Daoy (cell line): ENCODE data around the gene EPHB1. TPM values are rescaled to one million over a fixed set of nuclear protein-coding genes. Genes with fewer than 3 reads are reported as not detected.

Experiments used
- DNase-seq: peaks from one replicate; pipeline ENCODE4 v3.0.0-alpha.2; 2015; ENCODE audit warnings: low read depth
- total RNA-seq: library from RNA; depleted of rRNA; stranded (reverse); fragments of >200 nt; shearing (Covaris generic); gene quantifications from 2 replicates; pipeline ENCODE4 v1.2.3, GENCODE V29; 2014; rRNA removed

Gene EPHB1
- total RNA-seq, 1 experiment from 2014 or later, result 2.5 TPM

DNA sequence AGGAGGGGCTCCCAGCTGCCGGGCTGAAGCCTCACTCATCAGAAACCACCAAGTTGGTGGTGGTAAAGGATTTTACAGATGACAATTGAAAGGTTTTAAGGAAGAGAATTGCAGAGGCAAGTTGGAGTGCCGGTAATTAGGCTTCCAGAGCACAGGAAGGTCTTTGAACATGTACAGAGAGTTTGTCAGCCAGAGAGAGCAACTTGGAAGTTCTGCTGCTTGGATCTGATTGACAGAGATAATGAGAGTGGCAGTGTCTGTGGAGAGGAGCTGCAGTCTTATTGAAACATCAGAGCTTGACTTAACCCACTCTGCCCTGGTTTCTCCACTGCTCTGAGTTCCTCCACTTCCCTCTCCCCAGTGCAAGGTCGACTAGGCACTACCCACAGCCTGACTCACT, 448.6 kb downstream of the EPHB1 start:
- DNase-seq, result no peak

DNA sequence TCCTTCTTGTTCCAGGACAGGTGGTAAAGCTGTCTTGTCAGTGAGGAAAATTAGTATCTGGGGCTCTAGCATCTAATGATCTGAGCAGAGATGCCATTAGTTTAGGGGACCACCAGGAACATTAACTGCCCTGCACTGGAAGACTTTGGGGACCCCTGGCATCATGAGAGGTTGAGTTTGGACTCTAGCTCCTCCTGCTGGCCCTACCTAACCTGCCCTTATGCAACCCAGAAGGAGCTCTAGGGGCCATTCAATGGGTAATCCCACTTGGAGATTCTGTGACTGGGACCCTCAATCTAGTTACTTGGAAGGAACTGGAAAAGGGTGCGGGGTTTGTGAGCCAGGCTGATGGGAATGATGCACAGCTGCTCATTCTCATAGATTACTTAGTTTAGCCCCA, 451.0 kb downstream of the EPHB1 start:
- no peak for DNase-seq

DNA sequence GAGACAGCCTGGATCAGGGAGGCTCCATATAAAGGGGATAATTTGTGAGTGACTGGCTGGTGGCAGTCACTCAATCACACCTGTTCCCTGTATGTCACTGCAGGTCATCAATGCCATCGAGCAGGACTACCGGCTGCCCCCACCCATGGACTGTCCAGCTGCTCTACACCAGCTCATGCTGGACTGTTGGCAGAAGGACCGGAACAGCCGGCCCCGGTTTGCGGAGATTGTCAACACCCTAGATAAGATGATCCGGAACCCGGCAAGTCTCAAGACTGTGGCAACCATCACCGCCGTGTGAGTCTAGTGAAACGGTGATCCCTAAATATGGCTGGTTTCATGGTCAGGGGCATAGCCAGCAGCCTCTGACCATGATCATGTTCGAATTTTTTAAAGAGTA, 453.2 kb downstream of the EPHB1 start:
- no peak for DNase-seq

DNA sequence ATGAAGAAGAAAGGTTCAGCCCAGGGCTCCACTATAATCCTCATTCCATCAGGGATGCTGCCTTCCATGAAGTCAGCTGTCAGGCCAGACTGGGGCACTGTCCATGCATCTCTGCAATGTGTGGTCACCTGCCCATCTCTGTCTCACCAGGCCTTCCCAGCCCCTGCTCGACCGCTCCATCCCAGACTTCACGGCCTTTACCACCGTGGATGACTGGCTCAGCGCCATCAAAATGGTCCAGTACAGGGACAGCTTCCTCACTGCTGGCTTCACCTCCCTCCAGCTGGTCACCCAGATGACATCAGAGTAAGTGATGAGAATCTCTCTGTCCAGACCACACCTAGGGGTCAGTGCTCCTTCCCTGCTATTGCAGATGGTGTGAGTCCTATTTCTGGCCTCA, 454.1 kb downstream of the EPHB1 start:
- DNase-seq, result no peak

DNA sequence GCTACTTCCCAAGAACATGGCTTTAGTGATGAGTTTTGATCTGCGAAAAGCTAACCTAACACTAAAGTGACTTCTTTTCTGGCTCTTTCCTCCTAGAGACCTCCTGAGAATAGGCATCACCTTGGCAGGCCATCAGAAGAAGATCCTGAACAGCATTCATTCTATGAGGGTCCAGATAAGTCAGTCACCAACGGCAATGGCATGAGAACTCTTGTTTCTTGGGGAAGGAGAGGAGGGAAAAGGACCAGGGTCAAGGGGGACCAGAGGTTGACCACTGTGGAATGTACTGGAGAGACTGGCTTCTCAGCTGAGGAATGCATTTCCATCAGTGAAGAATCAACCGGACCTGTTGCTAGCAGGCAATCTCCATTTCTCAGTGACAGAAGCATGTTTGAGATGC, 463.9 kb downstream of the EPHB1 start:
- DNase-seq, result no peak

DNA sequence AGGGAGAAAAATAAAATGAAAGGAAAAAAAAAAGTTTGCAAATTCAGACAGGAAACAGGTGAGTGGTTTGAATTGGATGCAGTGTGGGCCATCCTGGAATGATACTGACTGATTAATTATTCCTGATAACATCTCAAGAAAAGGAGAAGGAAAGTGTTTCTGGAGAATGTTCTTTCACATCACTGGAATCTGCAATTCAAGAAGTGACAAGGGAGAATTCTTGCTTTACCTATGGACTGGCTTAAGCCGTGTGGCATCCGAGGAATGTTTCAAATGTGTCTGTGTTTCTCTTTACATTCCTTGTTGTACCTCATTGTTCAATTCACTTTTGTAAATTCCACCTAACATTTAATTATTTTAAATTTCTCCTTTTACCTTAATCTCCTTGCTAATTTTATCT, 465.0 kb downstream of the EPHB1 start:
- no peak for DNase-seq

DNA sequence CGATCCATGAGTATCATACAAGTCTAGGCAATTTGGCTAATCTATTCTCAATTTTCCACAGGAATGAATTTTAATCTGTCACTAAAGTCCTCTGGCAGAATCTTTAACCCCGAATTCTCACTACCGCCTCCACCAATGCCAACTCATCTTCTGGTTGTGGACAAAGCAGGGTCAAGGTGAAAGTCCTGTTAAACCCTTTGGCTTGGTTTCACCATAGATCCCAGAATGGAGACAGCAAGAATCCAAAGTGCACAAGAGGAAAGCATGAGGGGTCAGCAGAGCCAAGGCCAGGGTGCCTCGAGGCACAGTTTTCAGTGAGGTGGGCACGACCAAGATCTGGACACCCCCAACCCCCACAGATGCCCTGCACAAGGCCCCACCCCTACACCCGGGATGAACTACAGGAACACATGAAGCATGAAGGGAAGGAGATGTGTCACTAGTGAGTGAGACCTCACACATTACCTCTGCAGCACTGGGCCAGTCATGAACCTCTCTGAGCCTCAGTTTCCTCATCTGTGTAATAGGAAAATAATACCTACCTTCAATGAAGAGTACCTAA, 466.2 kb downstream of the EPHB1 start:
- no peak for DNase-seq

DNA sequence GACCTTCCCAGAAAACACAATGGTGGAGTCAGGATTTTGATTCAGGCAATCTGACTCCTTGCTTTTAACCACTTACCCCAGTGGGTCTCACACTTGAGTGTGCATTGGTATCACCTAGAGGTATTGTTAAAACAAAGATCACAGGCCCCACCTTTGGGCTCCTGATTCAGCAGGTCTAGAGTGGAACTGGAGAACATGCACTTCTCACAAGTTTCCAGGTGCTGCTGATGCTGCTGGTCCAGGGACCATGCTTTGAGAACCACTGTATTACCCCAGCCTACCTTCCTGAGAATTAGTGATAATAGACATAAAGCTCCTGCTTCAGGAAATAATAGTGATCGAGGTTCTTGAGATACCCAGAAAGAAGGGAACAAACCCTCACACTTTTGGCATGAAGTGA, 466.9 kb downstream of the EPHB1 start:
- DNase-seq, result no peak

DNA sequence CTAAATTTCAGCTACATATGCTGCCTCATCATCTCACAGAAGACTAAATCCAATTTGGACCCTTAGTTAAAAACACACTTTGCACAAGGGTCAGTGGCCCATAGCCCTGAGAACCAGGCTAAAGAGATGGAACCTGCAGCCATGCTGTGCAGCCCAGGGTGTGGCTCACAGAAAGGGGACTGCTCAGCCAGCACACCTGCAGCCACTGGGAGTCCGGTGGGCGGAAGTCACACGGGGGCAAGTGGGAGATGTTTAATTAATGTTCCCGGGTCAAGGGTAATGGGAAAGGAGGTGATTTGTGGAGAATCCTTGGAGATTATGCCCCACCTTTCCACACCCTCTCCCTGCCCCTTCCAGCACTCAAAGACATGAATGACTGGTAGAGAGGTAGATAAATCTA, 467.4 kb downstream of the EPHB1 start:
- no peak for DNase-seq

DNA sequence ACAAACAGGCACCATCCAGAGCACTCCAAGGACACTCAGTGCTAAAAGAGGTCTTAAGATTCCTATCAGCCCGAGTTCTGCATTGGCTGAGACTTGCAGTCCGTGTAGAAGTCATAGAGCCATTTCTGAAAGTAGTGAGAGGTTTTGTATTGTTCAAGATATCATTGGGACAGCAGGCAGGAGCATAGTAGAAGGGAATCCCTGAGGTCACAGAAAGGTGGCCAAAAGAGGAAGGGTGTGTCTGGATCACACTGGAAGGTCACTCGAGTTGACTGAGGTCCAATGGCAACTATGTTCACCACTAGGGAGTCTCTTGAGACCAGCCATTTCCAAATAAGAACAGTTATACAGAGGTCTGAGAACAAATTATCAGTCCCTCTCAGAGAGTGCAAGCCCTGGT, 468.3 kb downstream of the EPHB1 start:
- DNase-seq, result no peak

DNA sequence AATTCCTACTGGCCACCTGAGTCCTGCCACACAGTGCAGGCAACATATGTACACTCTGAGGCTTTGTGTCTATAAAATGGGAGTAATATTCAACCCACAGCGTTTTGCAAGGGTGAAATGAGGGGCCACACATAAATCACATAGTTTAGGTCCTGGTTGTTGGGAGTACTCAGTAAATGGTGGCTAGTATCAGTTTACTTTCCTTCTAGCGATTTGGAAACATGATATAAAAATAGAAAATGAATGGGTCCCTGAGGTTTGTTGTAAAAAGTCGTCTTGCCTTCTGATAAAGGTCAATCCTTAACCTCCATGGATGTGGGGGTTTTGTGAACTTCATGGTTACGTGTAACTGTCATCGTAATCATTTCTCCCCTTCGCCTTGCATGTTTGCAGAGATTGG, 472.4 kb downstream of the EPHB1 start:
- DNase-seq, result no peak

DNA sequence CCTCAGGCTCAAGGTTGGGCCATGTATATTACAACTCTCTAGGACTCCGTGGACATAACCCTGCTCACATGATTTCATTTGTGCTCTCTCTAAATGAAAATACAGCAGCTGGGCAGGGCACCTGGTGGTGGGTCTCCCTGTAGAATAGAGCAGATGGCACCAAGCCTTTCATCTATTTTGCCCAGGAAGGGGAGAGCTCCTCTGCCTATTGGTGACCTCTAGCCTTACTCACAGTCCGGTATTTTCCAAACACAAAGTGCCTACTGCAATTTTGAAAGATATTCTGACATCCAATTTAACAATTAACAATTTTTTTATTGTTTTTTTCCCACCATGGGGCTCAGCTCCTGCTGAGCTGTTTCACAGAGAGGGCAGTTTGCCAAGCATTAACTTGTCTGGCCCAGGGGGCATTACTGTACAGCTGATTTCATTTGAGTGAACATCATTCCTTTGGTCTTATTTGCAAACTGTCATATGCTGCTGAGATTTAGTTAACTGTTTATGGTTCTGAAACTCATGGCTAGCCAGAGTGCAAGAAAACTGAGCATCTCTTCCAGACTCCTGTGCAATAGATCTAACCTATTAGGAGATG, 474.0 kb downstream of the EPHB1 start:
- no peak for DNase-seq

DNA sequence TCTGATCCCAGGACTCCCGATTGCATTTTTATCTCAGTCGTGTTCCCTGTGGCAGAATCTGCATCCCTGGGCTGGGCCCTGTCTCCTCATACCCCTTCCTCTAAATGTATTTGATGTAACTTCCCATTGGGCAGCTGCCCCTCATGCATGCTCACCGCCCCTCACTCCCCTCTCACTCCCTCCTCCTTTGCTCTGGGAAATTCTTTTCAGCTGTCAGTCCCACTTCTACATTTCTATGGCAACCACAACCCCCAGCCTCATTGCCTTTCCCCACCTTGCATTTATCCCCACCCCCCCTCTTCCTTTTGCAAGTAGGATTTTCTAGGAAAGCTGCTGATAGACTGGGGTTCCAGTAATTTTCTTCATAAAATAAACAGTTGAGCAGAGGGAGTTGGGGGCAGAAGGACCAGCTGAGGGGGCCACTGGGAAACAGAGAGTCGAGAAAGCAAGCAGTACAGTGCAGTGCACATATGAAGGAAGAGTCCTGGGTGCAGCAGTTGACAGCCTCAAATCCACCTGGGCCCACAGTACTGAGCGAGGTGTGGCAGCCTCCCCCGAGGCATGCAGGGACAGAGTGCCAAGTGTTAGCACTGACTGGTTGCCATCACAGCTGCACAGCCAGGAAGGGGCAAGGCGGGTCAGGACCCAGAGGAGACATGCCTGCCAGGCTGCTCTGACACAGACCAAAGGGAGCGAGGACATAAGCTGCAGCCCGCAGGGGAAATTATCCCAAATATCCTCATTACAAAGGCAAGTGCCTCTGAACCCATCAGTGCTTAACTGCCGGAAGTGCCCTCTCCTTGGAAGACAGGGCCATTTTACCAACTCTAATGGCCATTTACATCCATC, 476.3 kb downstream of the EPHB1 start:
- DNase-seq, result no peak

DNA sequence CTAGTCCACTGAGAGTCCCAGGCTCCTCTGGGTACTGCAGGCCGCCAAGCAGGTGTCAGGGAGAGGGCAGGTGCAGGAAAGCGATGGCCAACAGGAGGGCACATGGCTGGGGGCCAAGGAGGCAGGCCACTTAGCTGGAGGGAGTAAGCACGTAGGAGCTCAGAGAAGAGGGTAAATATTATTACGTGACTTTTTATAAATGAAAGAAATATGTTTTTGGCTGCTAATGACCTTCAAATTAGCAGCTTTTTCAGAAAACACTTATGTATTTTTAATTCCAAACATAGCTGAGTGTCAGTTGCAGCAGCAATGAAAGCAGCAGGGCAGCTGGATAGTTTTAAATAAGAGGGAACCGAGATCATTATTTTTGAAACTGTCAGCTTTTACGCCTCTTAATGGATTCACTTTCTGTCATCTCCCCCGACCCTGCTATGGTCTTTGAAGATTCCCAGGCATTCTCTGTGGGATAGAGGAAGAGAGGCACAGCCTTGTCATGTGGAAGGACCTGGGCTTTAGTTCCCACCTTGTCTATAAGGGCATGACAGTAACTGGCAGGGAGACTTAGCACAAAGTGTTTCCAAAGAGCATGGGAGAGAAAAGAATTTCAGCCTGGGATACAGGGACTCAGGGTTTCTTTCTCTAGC, 477.1 kb downstream of the EPHB1 start:
- no peak for DNase-seq

DNA sequence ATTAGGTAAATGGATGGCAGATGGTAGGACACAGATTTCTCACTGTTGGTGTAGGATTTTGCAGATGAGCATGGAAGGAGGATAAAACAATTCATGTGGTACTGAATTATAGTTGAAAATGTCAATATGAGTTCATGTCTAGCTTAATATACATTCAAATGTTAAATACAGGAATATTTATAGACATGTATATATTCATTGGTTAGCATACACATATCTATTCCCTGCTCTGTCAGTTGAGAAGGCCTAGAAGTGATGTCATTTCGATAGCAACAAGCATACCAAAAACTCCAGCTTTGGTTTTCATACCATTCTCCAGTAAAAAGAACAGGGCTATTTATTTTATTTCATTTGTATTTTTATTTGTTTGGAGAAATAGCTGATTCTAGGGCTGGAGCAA, 497.1 kb downstream of the EPHB1 start:
- DNase-seq, result no peak

DNA sequence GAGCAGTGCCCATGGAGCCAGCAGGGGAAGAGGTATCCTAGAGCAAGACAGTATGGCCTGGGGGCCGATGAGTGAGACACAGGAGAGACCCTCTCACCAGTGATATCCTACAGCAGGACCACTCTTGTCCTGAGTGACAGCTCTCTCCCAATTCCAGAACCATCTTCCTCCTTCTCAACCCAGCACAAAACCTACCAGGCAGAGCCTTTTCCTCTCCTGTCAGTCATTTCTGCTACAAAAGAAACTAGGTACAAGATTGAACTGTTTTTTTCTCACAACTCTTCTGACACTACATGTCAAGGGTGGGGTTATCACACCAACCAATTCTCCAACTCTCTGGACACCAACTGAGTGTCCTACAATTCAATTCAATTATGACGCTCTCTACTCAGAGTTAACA, 506.6 kb downstream of the EPHB1 start:
- DNase-seq, result no peak

DNA sequence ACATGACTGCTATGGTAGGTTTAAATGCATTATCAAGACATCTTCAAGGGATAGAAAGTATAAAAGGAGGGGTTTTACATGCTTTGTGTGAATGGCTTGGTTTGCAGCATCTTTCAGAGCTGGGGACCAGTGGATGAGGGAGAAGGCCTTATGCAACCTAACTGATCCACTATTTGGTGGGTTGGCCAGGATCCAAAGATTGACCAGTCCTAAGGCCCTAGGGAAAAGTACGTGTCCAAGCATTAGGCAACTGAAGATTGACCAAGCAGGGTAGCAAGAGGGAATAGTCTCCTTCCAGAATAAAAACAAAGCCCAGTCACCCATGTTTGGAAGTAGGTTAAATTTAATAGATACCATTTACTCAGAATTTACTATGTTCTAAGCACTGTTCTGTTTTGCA, 509.3 kb downstream of the EPHB1 start:
- no peak for DNase-seq

Other genes with a start within 250 kb of the EPHB1 start
- gene KY, start 144.2 kb upstream of the EPHB1 start, total RNA-seq, result 1.5 and 2.6 TPM in 2 replicates